ENCODE data around the gene TBC1D20. TPM values are rescaled to one million over a fixed set of nuclear protein-coding genes. Genes with fewer than 3 reads are reported as not detected.

TBC1D20 gene
- total RNA-seq, 2 donors from 2014 or later, result 26.7 to 28.2 TPM

GRCh38 chr20:440636-441035 is 21.7 kb downstream of the TBC1D20 start:
- peaks cover 13 to 33% of the 10 kb centered on the region in 2 donors for H3K36me3 Mint-ChIP-seq (ENCODE audit: insufficient read depth in 2 of 2)
- peaks cover 45% of the 10 kb centered on the region for H3K4me1 Mint-ChIP-seq (ENCODE audit: low read depth)
- DNase-seq (no peak), ATAC-seq (replicated peaks in 1 of 2) (no peak)
- H3K9me3 Mint-ChIP-seq, result no peaks in the 10 kb centered on the region
- H3K4me3 Mint-ChIP-seq, result no peak overlapping the region
- no peaks in the 10 kb centered on the region for H3K27me3 Mint-ChIP-seq (ENCODE audit: low read depth)
- H3K27ac Mint-ChIP-seq, result no peak overlapping the region

GRCh38 chr20:440148-440547 is 22.2 kb downstream of the TBC1D20 start:
- no peak for DNase-seq
- no peaks in the 10 kb centered on the region for H3K27me3 Mint-ChIP-seq (ENCODE audit: low read depth)
- H3K36me3 Mint-ChIP-seq (ENCODE audit: insufficient read depth in 2 of 2), result peaks cover 13 to 33% of the 10 kb centered on the region in 2 donors
- peaks cover 50% of the 10 kb centered on the region for H3K4me1 Mint-ChIP-seq (ENCODE audit: low read depth)
- no peaks in the 10 kb centered on the region for H3K9me3 Mint-ChIP-seq
- peak overlapping the region; percentile 45 for H3K27ac Mint-ChIP-seq
- ATAC-seq (replicated peaks in 1 of 2), result no peak
- H3K4me3 Mint-ChIP-seq, result peak overlapping the region; percentile 23 to 54

- peaks cover 63% of the 10 kb centered on the region for H3K4me1 Mint-ChIP-seq (ENCODE audit: low read depth)
- peak; percentile 78 to 82 for ATAC-seq (replicated peaks in 1 of 2)
- H3K36me3 Mint-ChIP-seq (ENCODE audit: insufficient read depth in 2 of 2), result peaks cover 13 to 31% of the 10 kb centered on the region in 2 donors
- peak; percentile 69 to 70 for DNase-seq
- peak overlapping the region; percentile 78 for H3K27ac Mint-ChIP-seq
- H3K27me3 Mint-ChIP-seq (ENCODE audit: low read depth), result no peaks in the 10 kb centered on the region
- H3K4me3 Mint-ChIP-seq, result peak overlapping the region; percentile 72 to 75
- no peaks in the 10 kb centered on the region for H3K9me3 Mint-ChIP-seq
Measured at GRCh38 chr20:438571-439469, 23.5 kb downstream of the TBC1D20 start.

GRCh38 chr20:437787-438486 is 24.4 kb downstream of the TBC1D20 start:
- DNase-seq (no peak), ATAC-seq (replicated peaks in 1 of 2) (no peak)
- Mint-ChIP-seq H3K36me3 (ENCODE audit: insufficient read depth in 2 of 2) (peaks cover 15 to 30% of the 10 kb centered on the region in 2 donors), H3K4me1 (ENCODE audit: low read depth) (peaks cover 72% of the 10 kb centered on the region), H3K4me3 (peak overlapping the region; percentile 72 to 75), H3K9me3 (no peaks in the 10 kb centered on the region), H3K27ac (peak overlapping the region; percentile 78), H3K27me3 (ENCODE audit: low read depth) (no peaks in the 10 kb centered on the region)

- no peaks in the 10 kb centered on the region for H3K27me3 Mint-ChIP-seq (ENCODE audit: low read depth)
- H3K4me1 Mint-ChIP-seq (ENCODE audit: low read depth), result peaks cover 78% of the 10 kb centered on the region
- ATAC-seq (replicated peaks in 1 of 2), result no peak
- no peak overlapping the region for H3K27ac Mint-ChIP-seq
- H3K4me3 Mint-ChIP-seq, result no peak overlapping the region
- no peaks in the 10 kb centered on the region for H3K9me3 Mint-ChIP-seq
- peaks cover 15 to 25% of the 10 kb centered on the region in 2 donors for H3K36me3 Mint-ChIP-seq (ENCODE audit: insufficient read depth in 2 of 2)
- DNase-seq, result no peak
Measured at GRCh38 chr20:436476-436875, 25.9 kb downstream of the TBC1D20 start.

- H3K4me3 Mint-ChIP-seq, result no peak overlapping the region
- DNase-seq, result no peak
- peaks cover 85% of the 10 kb centered on the region for H3K4me1 Mint-ChIP-seq (ENCODE audit: low read depth)
- no peaks in the 10 kb centered on the region for H3K27me3 Mint-ChIP-seq (ENCODE audit: low read depth)
- peaks cover 13 to 24% of the 10 kb centered on the region in 2 donors for H3K36me3 Mint-ChIP-seq (ENCODE audit: insufficient read depth in 2 of 2)
- no peaks in the 10 kb centered on the region for H3K9me3 Mint-ChIP-seq
- no peak for ATAC-seq (replicated peaks in 1 of 2)
- H3K27ac Mint-ChIP-seq, result no peak overlapping the region
Measured at GRCh38 chr20:435558-435957, 26.8 kb downstream of the TBC1D20 start.

GRCh38 chr20:434661-435419 is 27.5 kb downstream of the TBC1D20 start:
- Mint-ChIP-seq H3K4me3 (peak overlapping the region; percentile 60 to 73), H3K36me3 (ENCODE audit: insufficient read depth in 2 of 2) (peaks cover 9 to 20% of the 10 kb centered on the region in 2 donors), H3K9me3 (no peaks in the 10 kb centered on the region), H3K27me3 (ENCODE audit: low read depth) (no peaks in the 10 kb centered on the region), H3K4me1 (ENCODE audit: low read depth) (peaks cover 81% of the 10 kb centered on the region), H3K27ac (peak overlapping the region; percentile 48)
- DNase-seq (no peak), ATAC-seq (replicated peaks in 1 of 2) (no peak)

- H3K27me3 Mint-ChIP-seq (ENCODE audit: low read depth), result no peaks in the 10 kb centered on the region
- H3K9me3 Mint-ChIP-seq, result no peaks in the 10 kb centered on the region
- H3K4me1 Mint-ChIP-seq (ENCODE audit: low read depth), result peaks cover 74% of the 10 kb centered on the region
- DNase-seq, result no peak
- ATAC-seq (replicated peaks in 1 of 2), result no peak
- H3K36me3 Mint-ChIP-seq (ENCODE audit: insufficient read depth in 2 of 2), result peaks cover 9 to 17% of the 10 kb centered on the region in 2 donors
- H3K4me3 Mint-ChIP-seq, result peak overlapping the region; percentile 60 to 73
- H3K27ac Mint-ChIP-seq, result peak overlapping the region; percentile 48
Measured at GRCh38 chr20:434221-434620, 28.1 kb downstream of the TBC1D20 start.

GRCh38 chr20:433300-433975 is 28.9 kb downstream of the TBC1D20 start:
- peak overlapping the region; percentile 96 for H3K27ac Mint-ChIP-seq

GRCh38 chr20:432677-433299 is 29.5 kb downstream of the TBC1D20 start:
- ATAC-seq (replicated peaks in 1 of 2) (no peak), DNase-seq (no peak)
- Mint-ChIP-seq H3K4me1 (ENCODE audit: low read depth) (peaks cover 64% of the 10 kb centered on the region), H3K36me3 (ENCODE audit: insufficient read depth in 2 of 2) (peaks cover 9 to 17% of the 10 kb centered on the region in 2 donors), H3K4me3 (peak overlapping the region; percentile 60 to 73), H3K27me3 (ENCODE audit: low read depth) (no peaks in the 10 kb centered on the region), H3K27ac (peak overlapping the region; percentile 96), H3K9me3 (no peaks in the 10 kb centered on the region)

More at GRCh38 chr20:433300-433975, 28.9 kb downstream of the TBC1D20 start:
- ATAC-seq (replicated peaks in 1 of 2), result peak; percentile 93
- Mint-ChIP-seq H3K27me3 (ENCODE audit: low read depth) (no peaks in the 10 kb centered on the region), H3K9me3 (no peaks in the 10 kb centered on the region), H3K4me1 (ENCODE audit: low read depth) (peaks cover 68% of the 10 kb centered on the region), H3K4me3 (peak overlapping the region; percentile 60 to 73), H3K36me3 (ENCODE audit: insufficient read depth in 2 of 2) (peaks cover 9 to 17% of the 10 kb centered on the region in 2 donors)
- DNase-seq, result peak; percentile 71 to 78

- Mint-ChIP-seq H3K4me1 (ENCODE audit: low read depth) (peaks cover 58% of the 10 kb centered on the region), H3K36me3 (ENCODE audit: insufficient read depth in 2 of 2) (peaks cover 7 to 12% of the 10 kb centered on the region in 2 donors), H3K27ac (peak overlapping the region; percentile 83), H3K27me3 (ENCODE audit: low read depth) (no peaks in the 10 kb centered on the region), H3K4me3 (peak overlapping the region; percentile 48 to 73), H3K9me3 (no peaks in the 10 kb centered on the region)
- ATAC-seq (replicated peaks in 1 of 2) (no peak), DNase-seq (no peak)
Measured at GRCh38 chr20:432208-432607, 30.1 kb downstream of the TBC1D20 start.

All from activated T-cell treated with anti-CD3 and anti-CD28 coated beads, Interleukin-2, amount 50 U/mL, for 72 hours (primary cell).